Fibroblast of upper back skin (primary cell): ENCODE data around the gene METTL13.
"Not testable (repeated sequence)": the region's sequence is repeated elsewhere in the genome, so short reads cannot be mapped to it uniquely, and the experiment has no call there.

Source experiments
- DNase-seq: peaks from one replicate; pipeline ENCODE4 v3.0.0-alpha.2; 2013

The METTL13 gene

GRCh38 chr1:171769171-171769570 is 12.3 kb upstream of the METTL13 start:
- peak; percentile 22 for DNase-seq

DNA sequence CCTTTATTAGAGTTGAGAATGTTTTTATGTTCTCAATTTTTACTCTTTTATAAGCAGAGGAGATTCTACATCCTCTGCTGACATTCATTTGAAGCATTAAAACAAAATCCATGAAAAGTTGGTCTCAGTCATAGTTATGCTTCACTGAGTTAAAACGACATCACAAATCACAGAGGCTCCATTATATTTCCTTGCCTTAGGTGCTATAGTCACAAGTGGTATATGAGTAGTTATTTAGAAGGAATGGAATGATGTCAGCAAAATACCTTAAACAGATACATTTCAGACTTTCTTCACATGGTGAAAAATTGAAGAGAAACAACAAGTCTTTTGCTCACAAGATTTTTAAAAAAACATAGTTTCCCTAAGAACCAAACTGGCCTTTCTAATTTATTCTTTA is 11.7 kb upstream of the METTL13 start:
- DNase-seq: no peak

DNA sequence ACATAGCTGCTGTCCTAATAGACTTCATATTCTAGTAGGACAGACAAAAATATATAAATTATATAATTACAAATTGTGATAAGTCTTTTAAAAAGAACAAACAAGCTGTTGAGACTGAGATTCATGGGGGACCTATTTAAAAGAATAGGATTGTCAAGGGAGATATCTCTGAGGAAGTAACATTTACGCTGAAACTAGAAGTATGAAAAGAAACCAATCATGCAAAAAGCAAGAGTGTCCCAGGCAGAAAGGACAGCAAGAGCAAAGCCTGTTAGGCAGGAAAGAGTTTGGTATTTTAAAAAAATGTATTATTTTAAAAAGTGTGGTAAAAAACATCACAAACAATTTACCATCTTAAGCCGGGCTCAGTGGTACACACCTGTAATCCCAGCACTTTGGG is 9.1 kb upstream of the METTL13 start:
- DNase-seq: no peak

DNA sequence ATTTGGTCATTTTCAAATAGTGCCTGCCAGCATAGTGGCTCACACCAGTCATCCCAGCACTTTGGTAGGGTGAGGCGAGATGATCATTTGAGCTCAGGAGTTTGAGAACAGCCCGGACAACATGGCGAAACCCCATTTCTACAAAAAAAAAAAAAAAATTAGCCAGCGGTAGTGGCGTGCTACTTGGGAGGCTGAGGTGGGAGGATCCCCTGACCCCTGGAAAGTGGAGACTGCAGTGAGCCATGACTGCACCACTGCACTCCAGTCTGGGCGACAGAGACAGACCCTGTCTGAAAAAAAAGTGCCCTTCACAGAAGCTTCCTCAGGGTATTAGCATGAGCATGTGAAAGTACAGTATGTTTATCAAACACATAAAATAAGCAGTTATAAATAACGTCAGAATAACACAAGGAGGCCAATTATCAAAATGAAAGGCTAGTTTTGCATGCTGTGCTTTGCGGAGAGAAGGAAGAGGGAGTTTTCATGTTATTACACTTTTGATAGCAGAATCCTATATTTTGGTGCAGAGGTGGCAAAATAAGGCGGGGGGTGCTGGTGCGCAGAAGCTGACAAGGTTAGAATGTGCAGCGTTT is 781 bp upstream of the METTL13 start:
- DNase-seq: no peak

DNA sequence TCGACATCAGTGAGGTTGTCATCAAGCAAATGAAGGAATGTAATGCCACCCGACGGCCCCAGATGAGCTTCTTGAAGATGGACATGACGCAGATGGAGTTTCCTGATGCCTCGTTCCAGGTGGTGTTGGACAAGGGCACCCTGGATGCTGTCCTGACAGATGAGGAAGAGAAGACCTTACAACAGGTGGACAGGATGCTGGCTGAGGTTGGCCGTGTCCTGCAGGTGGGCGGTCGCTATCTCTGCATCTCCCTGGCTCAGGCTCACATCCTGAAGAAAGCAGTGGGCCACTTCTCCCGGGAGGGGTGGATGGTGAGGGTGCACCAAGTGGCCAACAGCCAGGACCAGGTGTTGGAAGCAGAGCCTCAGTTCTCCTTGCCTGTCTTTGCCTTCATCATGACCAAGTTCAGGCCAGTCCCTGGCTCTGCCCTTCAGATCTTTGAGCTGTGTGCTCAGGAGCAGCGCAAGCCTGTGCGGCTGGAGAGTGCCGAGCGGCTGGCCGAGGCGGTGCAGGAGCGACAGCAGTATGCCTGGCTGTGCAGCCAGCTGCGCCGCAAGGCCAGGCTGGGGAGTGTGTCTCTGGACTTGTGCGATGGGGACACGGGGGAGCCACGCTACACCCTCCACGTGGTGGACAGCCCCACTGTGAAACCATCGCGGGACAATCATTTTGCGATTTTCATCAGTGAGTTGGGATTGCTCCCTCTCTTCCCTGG is 2.5 kb downstream of the METTL13 start:
- no peak for DNase-seq

- DNase-seq: no peak
Measured at GRCh38 chr1:171784784-171785183, 3.3 kb downstream of the METTL13 start.

DNA sequence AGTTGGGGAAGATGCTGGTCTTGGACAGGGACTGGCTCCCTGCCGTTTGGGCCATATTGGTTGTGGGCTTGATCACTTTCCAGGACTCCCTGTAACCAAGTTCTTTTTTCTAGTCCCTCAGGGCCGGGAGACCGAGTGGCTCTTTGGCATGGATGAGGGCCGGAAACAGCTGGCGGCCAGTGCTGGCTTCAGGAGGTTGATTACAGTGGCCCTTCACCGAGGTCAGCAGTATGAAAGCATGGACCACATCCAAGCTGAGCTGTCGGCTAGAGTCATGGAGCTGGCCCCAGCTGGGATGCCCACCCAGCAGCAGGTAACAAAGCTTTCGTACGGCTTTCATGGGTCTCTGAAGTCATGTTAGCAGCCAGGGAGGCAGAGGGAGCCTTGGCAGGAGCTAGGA is 4.3 kb downstream of the METTL13 start:
- no peak for DNase-seq

DNA sequence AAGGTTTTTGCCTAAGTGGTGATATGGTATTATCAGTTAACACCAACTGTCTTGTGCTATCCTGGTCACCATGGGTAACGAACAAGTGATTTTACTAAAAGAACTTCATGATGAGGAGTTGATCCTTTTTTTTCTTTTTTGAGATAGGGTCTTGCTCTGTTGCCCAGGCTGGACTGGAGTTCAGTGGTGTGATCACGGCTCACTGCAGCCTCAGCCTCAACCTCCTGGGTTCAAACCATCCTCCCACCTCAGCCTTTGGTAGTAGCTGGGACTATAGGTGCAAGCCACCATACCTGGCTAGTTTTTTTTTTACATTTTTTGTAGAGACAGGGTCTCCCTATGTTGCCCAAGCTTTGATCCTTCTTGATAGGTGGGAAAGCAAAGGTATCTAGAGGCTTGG is 5.1 kb downstream of the METTL13 start:
- no peak for DNase-seq

- no peak for DNase-seq
Measured at GRCh38 chr1:171787686-171788480, 6.4 kb downstream of the METTL13 start.

DNA sequence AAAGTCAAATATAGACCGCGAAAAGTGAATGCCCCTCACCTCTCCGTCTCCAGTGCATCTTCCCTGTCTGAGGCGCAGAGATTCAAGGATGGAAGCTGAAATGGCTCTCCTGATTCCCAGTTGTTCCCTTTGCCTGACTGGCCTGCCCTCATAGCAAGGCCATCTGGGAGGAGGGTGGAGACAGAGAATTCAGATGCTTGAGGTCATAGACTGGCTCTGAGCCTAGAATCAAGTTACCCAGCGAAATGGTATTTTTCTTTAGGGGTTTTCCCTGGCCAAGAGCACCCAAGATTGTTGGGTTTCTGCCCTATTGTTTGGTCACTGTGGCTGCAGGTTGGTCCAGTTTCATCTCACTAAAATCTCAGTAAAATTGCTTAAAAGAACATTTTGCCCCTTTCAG is 7.2 kb downstream of the METTL13 start:
- peak; percentile 46 for DNase-seq

DNA sequence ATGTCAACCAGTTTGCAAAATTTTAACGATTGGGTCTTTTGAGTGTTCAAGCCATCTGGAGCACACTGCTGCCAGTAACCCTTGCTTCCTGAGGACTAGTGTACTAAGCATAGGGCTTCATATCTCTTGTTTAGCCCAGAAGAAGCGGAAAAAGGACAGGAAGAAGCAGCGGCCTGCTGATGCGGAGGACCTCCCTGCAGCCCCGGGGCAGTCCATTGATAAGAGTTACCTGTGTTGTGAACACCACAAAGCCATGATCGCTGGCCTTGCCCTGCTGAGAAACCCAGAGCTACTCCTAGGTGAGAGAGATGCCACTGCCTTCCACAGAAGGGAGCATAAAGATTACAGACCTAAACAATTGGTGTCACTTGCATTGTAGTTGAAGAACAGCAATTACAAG is 8.9 kb downstream of the METTL13 start:
- DNase-seq: no peak

DNA sequence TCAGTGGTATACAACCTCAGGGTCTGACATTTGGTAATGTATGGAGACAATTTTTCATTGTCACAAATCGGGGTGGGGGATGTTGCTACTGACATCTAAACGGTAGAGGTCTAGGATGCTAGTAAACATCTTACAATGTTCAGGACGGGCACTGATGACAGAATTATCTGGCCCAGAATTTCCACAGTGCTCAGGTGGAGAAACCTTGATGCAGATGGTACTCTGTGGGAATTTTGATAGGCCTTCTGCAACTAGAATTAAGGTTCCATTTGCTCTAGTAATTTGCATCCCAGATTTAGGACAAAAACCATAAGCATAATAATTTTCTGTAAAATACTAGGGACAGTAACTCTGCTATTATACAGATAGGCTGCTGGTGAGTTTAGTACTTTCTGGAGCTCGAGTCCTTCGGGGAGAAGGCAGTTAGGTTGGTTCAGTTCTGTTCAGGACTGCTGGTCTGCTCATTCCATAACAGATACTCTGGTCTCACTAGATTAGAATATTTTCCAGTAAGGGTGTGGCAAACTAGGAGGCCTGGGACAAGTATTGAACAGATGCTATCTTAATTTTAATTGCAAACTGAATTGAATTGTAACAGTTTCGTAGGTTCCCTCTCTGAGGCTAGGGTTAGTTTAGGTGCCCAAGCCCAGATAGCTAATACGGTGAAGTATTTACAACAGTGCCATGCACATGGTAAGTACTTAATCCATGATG is 11.4 kb downstream of the METTL13 start:
- no peak for DNase-seq

DNA sequence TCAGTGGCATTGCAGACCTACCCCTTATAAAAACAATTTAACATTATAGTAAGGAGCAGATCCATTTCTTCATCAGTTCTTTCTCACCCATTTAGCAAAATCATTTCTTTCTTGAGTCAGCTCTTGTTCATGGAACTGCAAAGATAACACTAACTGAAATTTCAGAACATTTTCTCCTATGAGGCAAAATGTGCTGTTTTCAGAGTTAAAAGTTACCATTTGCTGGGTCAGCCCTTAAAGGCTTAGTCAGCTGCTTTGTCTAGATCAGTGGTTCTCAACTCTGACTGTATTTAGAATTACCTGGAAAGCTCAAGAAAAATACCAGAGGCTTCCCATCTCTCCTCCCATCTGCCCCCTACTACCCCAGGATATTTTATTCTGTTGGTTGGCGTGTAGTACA is 12.2 kb downstream of the METTL13 start:
- DNase-seq: no peak

DNA sequence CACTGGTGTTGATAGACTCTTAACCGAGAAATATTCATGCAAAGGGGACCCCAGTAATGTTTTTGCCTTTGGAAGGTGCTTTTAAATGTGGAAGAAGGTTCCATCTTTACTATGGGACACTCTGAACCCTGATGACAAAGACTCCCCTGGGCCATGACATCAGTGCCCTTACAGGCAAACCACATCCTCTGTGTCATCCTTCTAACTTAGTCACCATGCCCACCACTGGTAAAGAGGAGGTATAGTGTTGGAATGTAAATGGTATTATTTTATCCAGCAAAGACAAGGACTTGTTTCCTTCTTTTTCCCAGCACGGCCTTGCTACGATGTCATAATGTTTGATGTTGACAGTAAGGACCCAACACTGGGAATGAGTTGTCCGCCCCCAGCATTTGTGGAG is 12.6 kb downstream of the METTL13 start:
- peak; percentile 52 for DNase-seq

DNA sequence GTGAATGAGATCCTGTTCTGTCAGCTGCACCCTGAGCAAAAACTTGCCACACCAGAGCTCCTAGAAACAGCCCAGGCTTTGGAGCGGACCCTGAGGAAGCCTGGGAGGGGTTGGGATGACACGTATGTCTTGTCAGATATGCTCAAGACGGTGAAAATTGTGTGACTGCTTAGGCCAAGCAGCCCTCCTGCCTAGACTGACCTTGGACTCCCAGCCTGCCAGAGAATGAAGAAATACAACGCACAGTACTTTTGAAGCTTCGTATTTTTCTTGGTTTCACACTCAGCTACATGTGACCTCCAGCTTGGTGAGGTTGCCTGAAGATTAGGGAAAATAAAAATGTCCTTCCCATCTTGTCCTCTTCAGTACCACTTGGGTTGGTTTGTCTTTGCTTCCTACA is 15.1 kb downstream of the METTL13 start:
- no peak for DNase-seq

DNA sequence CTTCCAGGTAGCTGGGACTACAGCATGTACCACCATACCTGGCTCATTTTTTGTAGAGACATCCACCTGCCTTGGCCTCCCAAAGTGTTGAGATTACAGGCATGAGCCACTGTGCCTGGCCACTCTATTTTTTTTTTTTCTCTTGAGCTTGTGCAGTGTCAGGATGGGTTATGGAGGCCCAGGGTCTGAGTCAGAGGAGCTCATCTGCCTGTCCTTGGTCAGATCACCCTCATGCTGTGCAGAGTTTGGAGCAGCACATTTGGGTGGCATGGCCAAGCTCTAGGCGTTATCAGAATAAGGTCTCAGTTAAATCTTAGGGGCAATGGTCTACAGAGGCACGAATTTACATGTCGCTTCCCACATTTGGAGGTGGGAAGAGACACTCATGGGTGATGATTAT is 16.9 kb downstream of the METTL13 start:
- no peak for DNase-seq

DNA sequence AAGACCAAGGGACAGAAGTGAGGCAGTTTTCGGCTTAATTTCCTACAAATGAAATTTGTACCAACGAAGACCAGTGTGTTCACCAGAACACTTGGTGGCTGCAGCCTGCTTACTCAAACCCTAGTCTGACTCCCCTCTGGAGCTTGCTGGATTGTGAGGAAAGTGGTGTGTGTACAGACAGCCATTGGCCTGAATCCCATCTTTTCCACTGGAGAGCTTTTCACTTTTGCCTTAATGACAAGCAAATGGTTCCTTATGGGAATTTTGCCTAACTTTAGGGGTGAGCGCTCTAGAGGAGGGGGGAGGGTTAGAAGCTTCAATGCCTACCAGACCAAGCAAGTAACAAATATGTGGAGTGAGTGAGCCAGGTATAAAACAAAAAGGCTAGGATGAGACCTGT is 17.3 kb downstream of the METTL13 start:
- DNase-seq: no peak

- DNase-seq: no peak
Measured at GRCh38 chr1:171799166-171799565, 17.7 kb downstream of the METTL13 start.

DNA sequence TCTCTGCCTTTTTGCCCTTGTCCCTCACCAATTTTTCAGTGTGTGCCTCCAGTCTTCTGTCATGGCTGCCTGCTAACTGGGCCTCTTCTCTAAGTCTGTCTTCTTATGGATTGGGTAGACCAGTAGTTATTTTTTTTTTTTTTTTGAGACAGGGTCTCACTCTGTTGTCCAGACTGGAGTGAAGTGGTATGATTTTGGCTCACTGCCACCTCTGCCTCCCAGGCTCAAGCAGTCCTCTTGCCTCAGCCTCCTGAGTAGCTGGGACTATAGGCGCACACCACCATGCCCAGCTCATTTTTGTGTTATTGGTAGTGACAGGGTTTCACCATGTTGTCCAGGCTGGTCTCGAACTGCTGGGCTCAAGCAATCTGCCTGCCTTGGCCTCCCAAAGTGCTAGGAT is 18.2 kb downstream of the METTL13 start:
- not testable (repeated sequence) for DNase-seq

DNA sequence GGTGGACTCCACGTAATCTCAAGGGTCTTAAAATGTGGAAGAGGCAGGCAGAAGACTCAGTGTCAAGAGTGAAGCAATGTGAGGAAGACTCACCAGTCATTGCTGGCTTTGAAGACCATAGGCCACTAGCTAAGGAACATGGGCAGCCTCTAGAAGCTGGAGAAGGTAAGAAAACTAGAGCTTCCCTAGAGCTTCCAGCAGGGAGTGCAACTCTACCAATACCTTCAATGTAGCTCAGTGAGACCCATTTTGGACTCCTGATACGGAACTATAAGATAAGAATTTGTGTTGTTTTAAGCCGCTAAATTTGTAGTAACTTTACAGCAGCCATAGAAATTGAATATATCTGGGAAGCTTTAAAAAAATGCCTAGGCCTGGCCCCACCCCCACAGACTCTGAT is 18.9 kb downstream of the METTL13 start:
- DNase-seq: no peak

DNA sequence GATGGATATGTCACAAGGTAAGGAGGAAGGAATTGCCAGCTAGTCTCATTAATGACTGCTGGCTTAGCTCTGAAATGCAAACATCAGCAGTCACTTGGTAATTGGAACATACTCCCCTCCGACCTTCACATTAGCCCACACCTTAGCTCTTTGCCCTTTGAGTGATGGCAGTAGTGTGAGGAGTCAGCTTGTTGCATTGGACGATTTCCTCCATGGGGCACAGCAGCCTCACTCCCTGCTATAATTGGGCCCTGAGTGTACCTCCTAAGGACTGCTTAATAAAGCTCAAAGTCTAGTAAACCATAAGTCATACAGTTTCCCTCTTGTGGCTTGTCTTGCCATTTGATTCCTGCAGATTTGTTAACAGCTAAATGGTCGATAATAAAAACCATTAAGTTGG is 19.4 kb downstream of the METTL13 start:
- DNase-seq: no peak

GRCh38 chr1:171801487-171801891 is 20.0 kb downstream of the METTL13 start:
- DNase-seq: peak; percentile 51

DNA sequence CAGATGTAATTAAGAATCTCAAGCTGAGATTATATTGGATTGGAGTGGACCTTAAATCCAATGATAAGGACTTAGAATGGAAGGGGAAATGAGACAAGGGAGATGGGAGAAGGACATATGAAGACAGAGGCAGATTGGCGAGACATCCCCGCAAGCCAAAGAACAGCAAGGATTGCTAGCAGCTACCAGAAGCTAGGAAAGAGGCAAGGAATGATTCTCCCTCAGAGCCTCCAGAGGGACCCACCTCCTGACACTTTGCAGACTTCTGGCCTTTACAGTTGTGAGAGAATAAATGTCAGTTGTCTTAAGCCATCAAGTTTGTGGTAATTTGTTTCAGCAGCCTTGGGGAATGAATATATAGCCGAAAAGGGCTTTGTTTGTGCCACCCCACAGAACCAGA is 20.7 kb downstream of the METTL13 start:
- DNase-seq: no peak

DNA sequence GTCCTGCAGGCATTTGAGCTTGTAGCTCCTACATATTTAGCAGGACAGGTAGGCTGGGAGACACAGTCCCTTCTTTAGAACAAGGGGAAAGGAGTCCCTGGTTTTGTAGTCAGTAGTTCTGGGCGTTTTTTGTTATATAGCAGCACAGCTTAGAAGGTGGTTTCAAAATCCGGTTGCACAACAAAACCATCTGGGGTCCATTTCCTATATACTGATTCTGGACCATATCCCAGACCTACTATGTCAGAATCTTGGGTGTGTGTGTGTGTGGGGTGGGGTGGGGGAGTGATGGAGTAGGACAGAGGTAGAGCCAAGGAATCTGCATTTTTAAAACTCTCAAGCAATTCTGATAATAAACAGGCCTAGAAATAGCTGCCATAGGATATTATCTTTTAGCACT is 21.6 kb downstream of the METTL13 start:
- peak; percentile 75 for DNase-seq
